ENCODE data around the gene COL19A1.

- TF ChIP-seq, protein P1, sequence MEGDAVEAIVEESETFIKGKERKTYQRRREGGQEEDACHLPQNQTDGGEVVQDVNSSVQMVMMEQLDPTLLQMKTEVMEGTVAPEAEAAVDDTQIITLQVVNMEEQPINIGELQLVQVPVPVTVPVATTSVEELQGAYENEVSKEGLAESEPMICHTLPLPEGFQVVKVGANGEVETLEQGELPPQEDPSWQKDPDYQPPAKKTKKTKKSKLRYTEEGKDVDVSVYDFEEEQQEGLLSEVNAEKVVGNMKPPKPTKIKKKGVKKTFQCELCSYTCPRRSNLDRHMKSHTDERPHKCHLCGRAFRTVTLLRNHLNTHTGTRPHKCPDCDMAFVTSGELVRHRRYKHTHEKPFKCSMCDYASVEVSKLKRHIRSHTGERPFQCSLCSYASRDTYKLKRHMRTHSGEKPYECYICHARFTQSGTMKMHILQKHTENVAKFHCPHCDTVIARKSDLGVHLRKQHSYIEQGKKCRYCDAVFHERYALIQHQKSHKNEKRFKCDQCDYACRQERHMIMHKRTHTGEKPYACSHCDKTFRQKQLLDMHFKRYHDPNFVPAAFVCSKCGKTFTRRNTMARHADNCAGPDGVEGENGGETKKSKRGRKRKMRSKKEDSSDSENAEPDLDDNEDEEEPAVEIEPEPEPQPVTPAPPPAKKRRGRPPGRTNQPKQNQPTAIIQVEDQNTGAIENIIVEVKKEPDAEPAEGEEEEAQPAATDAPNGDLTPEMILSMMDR (conservative IDR thresholded peaks at IDR 0.05; ENCODE audit: low read length), result no peak
- no peak for TF ChIP-seq EZH2phosphoT487 (IDR thresholded peaks at IDR 0.05; ENCODE audit: borderline replicate concordance, low read depth, low read length)
These were observed 60.4 kb downstream of the COL19A1 start for GRCh38 chr6:69926745-69927144.
